Fibroblast of skin of left biceps (primary cell): ENCODE results near the gene POLE2.
"Not testable (repeated sequence)": the region's sequence is repeated elsewhere in the genome, so short reads cannot be mapped to it uniquely, and the experiment has no call there.

Experiments
- DNase-seq, 2 experiments: peaks; one replicate each; pipeline ENCODE4 v3.0.0-alpha.2; 2013; ENCODE audit warnings: low read depth in 2 of 2

Gene POLE2

GRCh38 chr14:49619273-49619672 is 68.7 kb downstream of the POLE2 start:
- not testable (repeated sequence) for DNase-seq

- DNase-seq: no peak
Observed at GRCh38 chr14:49617852-49618519, 70.0 kb downstream of the POLE2 start.

GRCh38 chr14:49615776-49616175 is 72.2 kb downstream of the POLE2 start:
- no peak for DNase-seq

GRCh38 chr14:49614196-49614595 is 73.8 kb downstream of the POLE2 start:
- DNase-seq: no peak

GRCh38 chr14:49612671-49613070 is 75.3 kb downstream of the POLE2 start:
- DNase-seq: no peak

GRCh38 chr14:49612251-49612650 is 75.8 kb downstream of the POLE2 start:
- DNase-seq: no peak

- DNase-seq: no peak
Observed at GRCh38 chr14:49607583-49607982, 80.4 kb downstream of the POLE2 start.

- DNase-seq: peak; percentile 44 to 47
Observed at GRCh38 chr14:49598485-49599300, 89.3 kb downstream of the POLE2 start, which contains the start of gene LRR1. Gene LRR1 (plus strand): TSS chr14:49598940. CDS start chr14:49599021, 81 bp downstream.

GRCh38 chr14:49598189-49598484 is 89.9 kb downstream of the POLE2 start:
- no peak for DNase-seq

- DNase-seq: no peak
Observed at GRCh38 chr14:49594347-49595091, 93.5 kb downstream of the POLE2 start.
